ENCODE results near the gene MAN2A1. TPM values are rescaled to one million over a fixed set of nuclear protein-coding genes. Genes with fewer than 3 reads are reported as not detected.

Gene MAN2A1
- total RNA-seq, 1 experiment from 2014 or later: 35.4 TPM

- TF ChIP-seq EZH2phosphoT487 (IDR thresholded peaks at IDR 0.05; ENCODE audit: borderline replicate concordance): no peak
- no peak for TF ChIP-seq TCF7L2 (IDR thresholded peaks at IDR 0.05; ENCODE audit: borderline replicate concordance, extremely low read depth, insufficient read depth, insufficient read length)
- no peak for TF ChIP-seq SRF (IDR thresholded peaks at IDR 0.05; ENCODE audit: low read depth)
These were observed 15.1 kb upstream of the MAN2A1 start (continued) for GRCh38 chr5:109674596-109674995.

- ATAC-seq (no peak), DNase-seq (ENCODE audit: low read depth, low spot score) (no peak)
- Histone ChIP-seq H4K20me1 (ENCODE audit: insufficient read depth) (no peaks in the 10 kb centered on the region), H3K79me2 (ENCODE audit: insufficient read depth, low read length) (no peaks in the 10 kb centered on the region), H2AFZ (ENCODE audit: low read depth, low read length, poor library complexity, severe bottlenecking) (no peak overlapping the region), H3K4me3 (replicated peaks in 1 of 2; ENCODE audit: low read depth in 1 of 2, low read length in 2 of 2) (no peak overlapping the region), H3K9me2 (ENCODE audit: insufficient read depth) (no peaks in the 10 kb centered on the region), H3K9ac (ENCODE audit: low read length) (no peak overlapping the region), H3K9me3 (ENCODE audit: control insufficient read depth in 1 of 2, insufficient read depth in 1 of 2, low read depth in 1 of 2, low read length in 2 of 2) (no peaks in the 10 kb centered on the region), H3K27ac (ENCODE audit: low read depth, low read length) (no peak overlapping the region), H3K4me2 (ENCODE audit: low read length) (no peak overlapping the region), H3K36me3 (ENCODE audit: control insufficient read depth in 1 of 2, insufficient read depth in 2 of 2, low read length in 2 of 2) (no peaks in the 10 kb centered on the region), H3K27me3 (ENCODE audit: insufficient read depth, low read length) (peaks cover 5% of the 10 kb centered on the region), H3K4me1 (ENCODE audit: control insufficient read depth in 1 of 2, insufficient read depth in 2 of 2, low read length in 2 of 2) (no peaks in the 10 kb centered on the region)
- TF ChIP-seq EZH2 (IDR thresholded peaks at IDR 0.05) (no peak), POLR2A (IDR thresholded peaks at IDR 0.05; ENCODE audit: borderline replicate concordance, extremely low read depth, insufficient read depth, insufficient read length) (no peak), ZFX (IDR thresholded peaks at IDR 0.05) (no peak), FOSL1 (IDR thresholded peaks at IDR 0.05; ENCODE audit: low read depth) (no peak), REST (IDR thresholded peaks at IDR 0.05; ENCODE audit: low read depth) (no peak), SIN3A (IDR thresholded peaks at IDR 0.05; ENCODE audit: low read depth) (no peak), CEBPB (IDR thresholded peaks at IDR 0.05; ENCODE audit: low read depth) (no peak), SRF (IDR thresholded peaks at IDR 0.05; ENCODE audit: low read depth) (no peak), RAD21 (IDR thresholded peaks at IDR 0.05; ENCODE audit: low read depth) (no peak), CTCF (IDR thresholded peaks at IDR 0.05 in 2 of 3, conservative IDR thresholded peaks at IDR 0.05 in 1 of 3; ENCODE audit: borderline replicate concordance in 1 of 3, insufficient read depth in 1 of 3, low read depth in 2 of 3, low read length in 2 of 3) (no peak), ELF1 (IDR thresholded peaks at IDR 0.05; ENCODE audit: borderline replicate concordance, low read depth) (no peak)
- TF ChIP-seq, protein P1, sequence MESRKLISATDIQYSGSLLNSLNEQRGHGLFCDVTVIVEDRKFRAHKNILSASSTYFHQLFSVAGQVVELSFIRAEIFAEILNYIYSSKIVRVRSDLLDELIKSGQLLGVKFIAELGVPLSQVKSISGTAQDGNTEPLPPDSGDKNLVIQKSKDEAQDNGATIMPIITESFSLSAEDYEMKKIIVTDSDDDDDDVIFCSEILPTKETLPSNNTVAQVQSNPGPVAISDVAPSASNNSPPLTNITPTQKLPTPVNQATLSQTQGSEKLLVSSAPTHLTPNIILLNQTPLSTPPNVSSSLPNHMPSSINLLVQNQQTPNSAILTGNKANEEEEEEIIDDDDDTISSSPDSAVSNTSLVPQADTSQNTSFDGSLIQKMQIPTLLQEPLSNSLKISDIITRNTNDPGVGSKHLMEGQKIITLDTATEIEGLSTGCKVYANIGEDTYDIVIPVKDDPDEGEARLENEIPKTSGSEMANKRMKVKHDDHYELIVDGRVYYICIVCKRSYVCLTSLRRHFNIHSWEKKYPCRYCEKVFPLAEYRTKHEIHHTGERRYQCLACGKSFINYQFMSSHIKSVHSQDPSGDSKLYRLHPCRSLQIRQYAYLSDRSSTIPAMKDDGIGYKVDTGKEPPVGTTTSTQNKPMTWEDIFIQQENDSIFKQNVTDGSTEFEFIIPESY (IDR thresholded peaks at IDR 0.05; ENCODE audit: extremely low read depth, insufficient replicate concordance, low read length): no peak
- RAD21 ChIA-PET (ENCODE audit: low non-redundant PET in 1 of 2, low total read pairs in 2 of 2, uncharacterized antibody in 2 of 2, unreplicated experiment in 2 of 2): no interaction called here
- POLR2A ChIA-PET: no interaction called here
- intact Hi-C loops (cut with micrococcal nuclease): no loop called here
- CTCF ChIA-PET: no interaction called here
- BruUV-seq (replicated peaks): no TSS peak
These were observed 12.8 kb upstream of the MAN2A1 start for GRCh38 chr5:109676920-109677319.

All from HCT116 (cell line).